ENCODE results near the gene LRFN4.

The LRFN4 gene

GRCh38 chr11:66858939-66859685, 2.2 kb downstream of the LRFN4 start:
- no peak for DNase-seq

- no peak for DNase-seq
Observed at GRCh38 chr11:66859686-66860448, 3.0 kb downstream of the LRFN4 start.

GRCh38 chr11:66860449-66860831, 3.6 kb downstream of the LRFN4 start:
- DNase-seq, result no peak

- DNase-seq, result no peak
Observed at GRCh38 chr11:66861038-66861773, 4.3 kb downstream of the LRFN4 start.

GRCh38 chr11:66861774-66862558, 5.1 kb downstream of the LRFN4 start:
- no peak for DNase-seq

GRCh38 chr11:66862559-66863037, 5.7 kb downstream of the LRFN4 start:
- no peak for DNase-seq

GRCh38 chr11:66863428-66864125, 6.7 kb downstream of the LRFN4 start:
- no peak for DNase-seq

GRCh38 chr11:66864172-66864901, 7.5 kb downstream of the LRFN4 start:
- no peak for DNase-seq

GRCh38 chr11:66864924-66865697, 8.2 kb downstream of the LRFN4 start:
- DNase-seq, result no peak

- no peak for DNase-seq
Observed at GRCh38 chr11:66866007-66866406, 9.1 kb downstream of the LRFN4 start.

- DNase-seq, result no peak
Observed at GRCh38 chr11:66866511-66866986, 9.7 kb downstream of the LRFN4 start.

GRCh38 chr11:66867425-66868040, 10.7 kb downstream of the LRFN4 start:
- no peak for DNase-seq

GRCh38 chr11:66868082-66868725, 11.3 kb downstream of the LRFN4 start:
- DNase-seq, result no peak

- no peak for DNase-seq
Observed at GRCh38 chr11:66868726-66869566, 12.1 kb downstream of the LRFN4 start.

- DNase-seq, result no peak
Observed at GRCh38 chr11:66869567-66869870, 12.7 kb downstream of the LRFN4 start.

GRCh38 chr11:66870131-66870530, 13.3 kb downstream of the LRFN4 start:
- no peak for DNase-seq

- DNase-seq, result no peak
Observed at GRCh38 chr11:66870616-66871520, 14.0 kb downstream of the LRFN4 start.

- no peak for DNase-seq
Observed at GRCh38 chr11:66871521-66871901, 14.6 kb downstream of the LRFN4 start.
